Glutamatergic neuron (in vitro differentiated cells): Measurements from ENCODE around the gene PGPEP1. TPM values are rescaled to one million over a fixed set of nuclear protein-coding genes. Genes with fewer than 3 reads are reported as not detected.

Source experiments
- DNase-seq: peaks from one replicate; pipeline ENCODE4 v3.0.0; 2022
- H3K27ac Mint-ChIP-seq: one replicate; pipeline ENCODE4 v1.8.0; 2020; ENCODE audit warnings: mild to moderate bottlenecking, mixed read lengths, inconsistent platforms; ENCODE audit not compliant: unreplicated experiment
- H3K27me3 Mint-ChIP-seq: one replicate; pipeline ENCODE4 v1.8.0; 2020; ENCODE audit warnings: mild to moderate bottlenecking, moderate library complexity, mixed read lengths, inconsistent platforms; ENCODE audit not compliant: unreplicated experiment
- H3K36me3 Mint-ChIP-seq: one replicate; pipeline ENCODE4 v1.8.0; 2020; ENCODE audit warnings: mild to moderate bottlenecking, mixed read lengths, inconsistent platforms; ENCODE audit not compliant: unreplicated experiment
- H3K4me1 Mint-ChIP-seq: one replicate; pipeline ENCODE4 v1.8.0; 2020; ENCODE audit warnings: mild to moderate bottlenecking, low read depth, mixed read lengths, inconsistent platforms; ENCODE audit not compliant: unreplicated experiment
- H3K4me3 Mint-ChIP-seq: one replicate; pipeline ENCODE4 v1.8.0; 2020; ENCODE audit warnings: mild to moderate bottlenecking, mixed read lengths, inconsistent platforms; ENCODE audit not compliant: unreplicated experiment
- H3K9me3 Mint-ChIP-seq: one replicate; pipeline ENCODE4 v1.8.0; 2020; ENCODE audit warnings: mild to moderate bottlenecking, moderate library complexity, mixed read lengths, inconsistent platforms; ENCODE audit not compliant: unreplicated experiment
- CTCF ChIP-seq: fragments of 200-600 bp; sonication (generic); IDR thresholded peaks from one replicate; pipeline ENCODE4 v1.5.0; 2021; ENCODE audit not compliant: partially characterized antibody, unreplicated experiment
- total RNA-seq: library from RNA; stranded (reverse); fragmentation: NEBNext Ultra II Directional; extraction: Animal tissue kit (Norgen Biotek cat#: 25700); gene quantifications from one replicate; pipeline ENCODE4 v1.2.1, GENCODE V29; 2021; ENCODE audit not compliant: unreplicated experiment

The PGPEP1 gene
- total RNA-seq, 1 donor from 2014 or later, result 25.6 TPM

GRCh38 chr19:18292810-18293641, 47.4 kb upstream of the PGPEP1 start:
- Mint-ChIP-seq H3K36me3 (peaks cover 4% of the 10 kb centered on the region), H3K4me1 (peaks cover 6% of the 10 kb centered on the region), H3K27ac (peak overlapping the region; percentile 80), H3K9me3 (peaks cover 3% of the 10 kb centered on the region), H3K4me3 (peak overlapping the region; percentile 71), H3K27me3 (peaks cover 8% of the 10 kb centered on the region)
- peak; percentile 65 for DNase-seq
- no peak for TF ChIP-seq CTCF

- Mint-ChIP-seq H3K36me3 (peaks cover 4% of the 10 kb centered on the region), H3K27ac (no peak overlapping the region), H3K4me3 (no peak overlapping the region), H3K27me3 (peaks cover 8% of the 10 kb centered on the region), H3K9me3 (peaks cover 3% of the 10 kb centered on the region), H3K4me1 (peaks cover 6% of the 10 kb centered on the region)
- no peak for DNase-seq
- no peak for TF ChIP-seq CTCF
Measured at GRCh38 chr19:18293642-18294466, 46.5 kb upstream of the PGPEP1 start.

GRCh38 chr19:18294467-18294864, 45.9 kb upstream of the PGPEP1 start:
- H3K27ac Mint-ChIP-seq, result no peak overlapping the region
- peaks cover 4% of the 10 kb centered on the region for H3K36me3 Mint-ChIP-seq
- peaks cover 8% of the 10 kb centered on the region for H3K27me3 Mint-ChIP-seq
- no peak for TF ChIP-seq CTCF
- peaks cover 3% of the 10 kb centered on the region for H3K9me3 Mint-ChIP-seq
- peaks cover 6% of the 10 kb centered on the region for H3K4me1 Mint-ChIP-seq
- DNase-seq, result peak; percentile 51
- no peak overlapping the region for H3K4me3 Mint-ChIP-seq

- no peak for TF ChIP-seq CTCF
- Mint-ChIP-seq H3K4me1 (peaks cover 6% of the 10 kb centered on the region), H3K4me3 (no peak overlapping the region), H3K9me3 (peaks cover 3% of the 10 kb centered on the region), H3K36me3 (peaks cover 4% of the 10 kb centered on the region), H3K27ac (no peak overlapping the region), H3K27me3 (peaks cover 8% of the 10 kb centered on the region)
- DNase-seq, result no peak
Measured at GRCh38 chr19:18295034-18295451, 45.4 kb upstream of the PGPEP1 start.
